HG03175 (cell line): Measurements from ENCODE around the gene KCNQ5.

Experiments used
- ATAC-seq: cut with Tn5 transposase; IDR thresholded peaks from one replicate; pipeline ENCODE4 v1.9.1; 2021; ENCODE audit warnings: mild to moderate bottlenecking, moderate library complexity; ENCODE audit not compliant: unreplicated experiment

Gene KCNQ5

DNA sequence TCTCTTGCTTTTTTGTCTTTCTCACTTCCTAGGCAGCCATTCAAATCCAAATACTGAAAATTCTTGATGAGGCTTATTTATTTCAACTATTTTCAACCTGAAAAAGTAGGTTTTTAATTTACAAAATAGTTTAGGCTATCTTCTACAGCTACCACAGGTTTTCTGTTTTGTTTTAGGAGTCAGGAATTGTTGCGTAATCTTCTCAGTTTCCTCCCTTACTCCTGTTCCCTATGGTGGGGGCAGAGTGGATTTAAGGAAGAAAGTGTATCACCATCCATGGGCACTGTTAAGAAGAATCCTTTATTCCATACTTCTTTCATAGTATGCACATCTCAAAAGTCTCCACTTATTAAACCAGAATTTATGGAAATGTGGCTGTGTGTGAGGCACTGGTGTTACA lies 421.0 kb downstream of the KCNQ5 start:
- no peak for ATAC-seq

- ATAC-seq = no peak
Measured at GRCh38 chr6:73043446-73043845, 421.6 kb downstream of the KCNQ5 start.

DNA sequence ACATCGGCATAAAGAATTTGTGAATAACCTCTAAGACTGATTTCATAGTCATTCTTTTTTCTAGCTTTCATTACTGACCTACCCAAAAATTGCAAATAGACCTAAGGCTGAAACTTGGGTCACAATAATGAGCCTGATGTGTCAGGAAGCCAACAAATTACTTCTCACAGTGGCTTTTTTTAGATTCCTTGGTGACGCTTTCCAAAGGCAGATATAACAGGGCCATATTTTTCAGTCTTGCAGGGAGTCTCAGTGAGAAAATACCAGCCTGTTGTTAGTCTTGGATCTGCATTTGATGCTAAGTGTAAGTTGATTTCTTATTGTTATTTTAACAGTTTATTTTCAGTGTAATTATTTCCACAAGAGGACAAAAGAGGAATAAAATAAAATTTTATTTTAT lies 423.7 kb downstream of the KCNQ5 start:
- ATAC-seq = no peak

DNA sequence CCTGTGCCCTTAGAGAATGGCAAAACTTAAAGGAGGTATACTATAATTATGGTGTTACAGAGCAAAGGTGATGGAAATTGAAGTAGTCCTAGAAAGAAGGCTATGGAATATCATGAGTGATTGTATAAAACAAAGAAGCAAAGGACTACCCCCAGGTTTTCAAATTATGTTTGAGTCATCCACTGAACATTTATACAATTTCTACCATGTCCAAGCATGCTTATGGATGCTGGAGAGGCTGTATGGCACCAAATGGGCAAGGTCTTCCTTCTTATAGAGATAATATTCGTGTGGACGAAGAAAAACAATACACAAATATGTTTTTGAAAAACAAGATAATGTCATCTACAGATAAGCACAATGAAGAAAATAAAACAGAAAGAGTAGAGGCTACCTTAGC lies 425.9 kb downstream of the KCNQ5 start:
- ATAC-seq = no peak

- ATAC-seq = no peak
Measured at GRCh38 chr6:73049971-73050594, 428.2 kb downstream of the KCNQ5 start.

DNA sequence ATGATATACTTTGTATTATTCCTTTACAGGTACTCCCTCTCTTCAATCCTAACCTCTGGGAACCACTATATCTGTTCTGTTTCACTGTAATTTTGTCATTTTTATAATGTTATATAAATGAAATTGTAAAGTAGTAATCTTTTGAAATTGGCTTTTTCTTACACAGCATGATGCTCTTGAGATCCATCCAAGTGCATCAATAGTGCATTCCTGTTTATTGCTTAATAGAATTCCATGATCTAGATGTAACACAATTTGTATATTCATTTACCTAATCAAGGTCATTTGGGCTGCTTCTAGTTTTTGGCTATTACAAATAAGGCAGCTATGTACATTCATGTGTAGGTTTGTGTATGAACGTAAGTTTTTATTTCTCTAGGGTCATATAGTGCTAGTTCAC lies 428.8 kb downstream of the KCNQ5 start:
- ATAC-seq = no peak

GRCh38 chr6:73051147-73051546 lies 429.3 kb downstream of the KCNQ5 start:
- ATAC-seq = no peak

DNA sequence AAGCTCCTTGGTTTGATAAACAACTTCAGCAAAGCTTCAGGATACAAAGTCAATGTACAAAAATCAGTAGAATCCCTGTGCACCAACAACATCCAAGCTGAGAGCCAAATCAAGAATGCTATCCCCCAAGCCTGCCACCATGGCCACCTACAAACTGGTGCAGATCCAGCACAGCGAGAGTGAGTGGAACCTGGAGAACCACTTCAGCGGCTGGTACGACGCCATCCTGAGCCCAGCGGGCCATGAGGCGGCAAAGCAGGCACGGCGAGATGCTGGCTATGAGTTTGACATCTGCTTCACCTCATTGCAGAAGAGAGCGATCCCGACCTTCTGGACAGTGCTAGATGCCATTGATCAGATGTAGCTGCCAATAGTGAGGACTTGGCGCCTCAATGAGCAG lies 433.1 kb downstream of the KCNQ5 start:
- ATAC-seq = no peak

DNA sequence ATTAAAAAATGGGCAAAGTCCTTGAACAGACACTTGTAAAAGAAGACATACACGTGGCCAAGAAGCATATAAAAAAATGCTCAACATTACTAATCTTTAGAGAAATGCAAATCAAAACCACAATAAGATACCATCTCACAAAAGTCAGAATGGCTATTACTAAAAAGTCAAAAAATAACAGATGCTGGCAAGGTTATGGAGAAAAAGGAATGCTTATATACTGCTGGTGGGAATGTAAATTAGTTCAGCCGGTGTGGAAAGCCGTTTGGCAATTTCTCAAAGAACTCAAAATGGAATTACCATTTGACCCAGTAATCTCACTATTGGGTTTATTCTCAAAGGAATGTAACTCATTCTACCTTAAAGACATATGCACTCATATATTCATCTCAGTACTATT lies 436.9 kb downstream of the KCNQ5 start:
- no peak for ATAC-seq

DNA sequence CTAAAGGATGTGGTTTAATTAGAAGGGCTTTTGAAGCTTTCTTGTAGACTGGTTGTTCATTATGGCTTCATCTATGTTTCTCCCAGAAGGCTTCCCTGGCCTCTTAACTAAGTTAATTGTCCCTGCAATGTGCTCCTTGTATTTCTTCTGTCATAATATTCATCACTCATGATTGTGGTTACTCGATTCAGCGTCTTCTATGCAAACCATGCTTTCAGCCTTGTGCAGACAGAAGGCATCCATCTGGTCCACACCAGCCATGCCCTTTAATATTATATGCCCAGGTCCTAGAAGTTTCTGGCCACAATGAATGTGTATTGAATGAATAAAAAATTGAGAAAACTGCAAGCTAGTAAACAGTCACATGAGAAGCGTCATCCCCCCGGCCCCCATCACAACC lies 440.3 kb downstream of the KCNQ5 start:
- ATAC-seq = no peak

DNA sequence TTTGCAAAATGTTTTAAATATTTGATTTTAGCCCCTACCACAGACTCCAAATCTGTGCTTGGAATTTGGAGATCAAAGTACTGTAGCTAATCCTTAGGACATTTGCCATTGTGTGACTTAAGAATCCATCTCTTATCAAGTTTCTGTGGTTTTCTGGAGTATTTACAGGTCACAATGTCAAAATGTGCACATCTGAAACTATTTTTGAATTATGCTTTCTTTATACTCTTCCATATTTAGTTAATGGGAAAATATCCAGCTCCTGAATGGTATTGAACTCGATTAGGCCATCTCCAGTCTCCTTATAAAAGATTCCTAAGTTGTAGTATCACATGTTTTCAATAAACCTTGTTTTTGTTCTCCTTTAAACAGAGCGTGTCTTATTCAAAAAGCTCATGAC lies 441.0 kb downstream of the KCNQ5 start:
- no peak for ATAC-seq

DNA sequence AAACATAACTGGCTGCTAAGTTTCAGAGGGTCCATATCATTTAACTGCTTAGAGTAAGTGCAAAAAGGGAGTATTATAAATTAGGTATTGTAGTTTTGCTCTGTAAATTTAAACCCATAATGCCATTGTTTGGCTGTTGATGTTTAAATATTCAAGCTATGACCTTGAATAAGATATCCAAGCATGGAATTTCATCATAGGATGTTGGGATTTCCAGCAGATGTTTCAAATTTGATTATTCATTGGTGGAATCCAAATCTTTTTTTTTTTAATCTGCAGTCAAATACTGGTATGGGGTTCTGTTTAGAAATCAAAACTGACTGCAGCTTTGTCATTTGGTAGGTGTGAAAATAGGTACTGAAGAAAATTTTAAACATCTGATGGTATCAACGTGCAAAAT lies 442.4 kb downstream of the KCNQ5 start:
- no peak for ATAC-seq

- ATAC-seq = no peak
Measured at GRCh38 chr6:73073238-73073637, 451.4 kb downstream of the KCNQ5 start.

DNA sequence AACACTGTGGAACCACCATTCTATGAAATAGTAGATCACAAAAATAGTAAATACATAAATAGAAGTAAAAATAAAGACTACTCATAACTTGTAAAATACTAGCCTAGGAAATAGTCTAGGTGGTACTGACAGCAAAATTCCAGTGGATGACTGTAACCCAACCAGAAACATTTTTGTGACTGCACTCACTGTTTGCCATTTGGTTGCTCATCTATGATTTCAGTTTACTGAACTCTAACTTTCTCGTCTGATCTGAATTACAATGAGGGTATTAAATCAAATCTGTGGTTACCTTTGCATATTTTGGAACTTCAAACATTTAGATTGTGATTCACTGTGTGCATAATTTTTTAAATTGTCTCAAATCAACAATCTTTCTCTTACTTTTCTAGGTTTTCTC lies 452.3 kb downstream of the KCNQ5 start:
- ATAC-seq = no peak

DNA sequence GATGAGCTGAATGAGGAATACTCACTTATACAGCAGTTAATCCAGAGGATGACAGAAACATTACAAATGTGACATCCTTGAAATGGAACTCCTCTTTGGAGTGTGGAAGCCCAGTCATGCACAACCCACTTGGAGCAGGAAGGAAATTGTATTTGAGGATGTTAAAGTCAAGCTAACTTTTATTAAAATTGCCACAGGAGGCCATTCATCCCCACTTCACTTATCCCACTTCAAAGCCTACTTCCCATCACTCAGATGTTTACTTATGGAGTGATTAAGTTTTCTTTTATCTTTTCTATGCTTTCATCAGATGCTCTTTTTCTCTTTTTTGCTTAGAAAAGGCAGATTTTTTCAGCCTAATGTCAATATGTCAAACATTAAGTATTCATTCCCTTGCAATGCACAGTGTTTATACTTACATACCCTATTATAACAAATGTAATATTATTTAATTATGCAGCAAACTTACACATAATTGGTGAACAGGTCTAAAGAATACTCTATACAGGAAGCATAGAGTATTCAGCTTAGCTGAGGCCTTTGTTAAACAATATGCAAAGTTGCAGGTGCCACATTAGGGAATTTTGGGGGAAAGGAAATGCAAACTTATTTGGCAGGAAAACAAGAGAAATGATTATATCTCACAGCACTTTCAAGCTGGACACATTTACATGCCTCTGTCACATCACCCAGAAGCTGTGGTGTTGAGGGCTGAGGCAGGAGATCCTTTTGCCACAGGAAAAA lies 454.5 kb downstream of the KCNQ5 start:
- ATAC-seq = no peak

GRCh38 chr6:73078333-73078862 lies 456.5 kb downstream of the KCNQ5 start:
- ATAC-seq = no peak

DNA sequence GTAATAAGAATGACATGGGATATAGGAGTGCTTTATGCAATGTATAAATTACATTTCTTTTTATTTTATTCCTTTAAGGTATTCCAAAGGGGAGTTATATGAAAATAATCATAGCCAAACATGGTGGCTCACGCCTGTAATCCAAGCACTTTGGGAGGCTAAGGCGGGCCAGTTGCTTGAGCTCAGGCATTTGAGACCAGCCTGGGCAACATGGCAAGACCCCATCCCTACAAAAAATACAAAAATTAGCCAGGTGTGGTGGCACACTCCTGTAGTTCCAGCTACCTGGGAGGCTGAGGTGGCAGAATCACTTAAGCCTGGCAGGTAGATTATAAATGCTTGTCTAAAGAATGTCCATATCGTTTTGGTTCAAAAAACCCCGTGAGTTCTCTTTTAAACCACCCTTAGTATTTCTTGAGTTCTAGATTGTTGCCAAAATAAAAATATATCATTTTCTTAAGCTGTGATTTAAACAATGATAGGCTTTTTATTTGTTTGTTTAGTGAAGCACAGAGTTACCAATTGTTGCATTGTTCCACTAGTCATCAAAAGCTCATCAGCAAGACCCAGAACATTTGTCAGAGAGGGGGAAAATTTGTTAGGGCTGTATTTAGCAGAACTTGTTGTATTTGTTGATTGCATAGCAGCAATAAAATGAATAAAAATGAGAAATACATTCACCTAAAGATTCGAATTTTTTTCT lies 457.2 kb downstream of the KCNQ5 start:
- ATAC-seq = no peak

- ATAC-seq = no peak
Measured at GRCh38 chr6:73079611-73079955, 457.7 kb downstream of the KCNQ5 start.

DNA sequence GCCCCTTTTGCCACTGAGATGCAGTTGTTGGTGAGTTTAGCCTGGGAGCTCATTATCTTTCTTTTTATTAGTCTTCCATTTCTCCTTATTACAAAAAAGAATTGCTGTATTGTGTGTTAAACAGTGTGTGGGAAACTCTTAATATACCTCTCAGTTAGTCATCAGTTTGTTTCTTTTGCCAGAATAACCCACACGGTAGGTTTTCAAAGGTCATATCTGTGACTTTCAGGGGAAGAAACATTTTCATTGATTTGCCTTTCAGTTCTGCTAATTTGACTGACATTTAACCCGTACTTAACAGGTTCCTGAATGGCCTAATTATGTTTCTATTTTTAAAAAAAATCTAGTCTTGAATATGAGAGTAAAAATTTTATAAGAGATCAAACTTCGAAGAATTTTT lies 458.1 kb downstream of the KCNQ5 start:
- ATAC-seq = peak; percentile 58

- ATAC-seq = no peak
Measured at GRCh38 chr6:73081955-73082354, 460.1 kb downstream of the KCNQ5 start.

DNA sequence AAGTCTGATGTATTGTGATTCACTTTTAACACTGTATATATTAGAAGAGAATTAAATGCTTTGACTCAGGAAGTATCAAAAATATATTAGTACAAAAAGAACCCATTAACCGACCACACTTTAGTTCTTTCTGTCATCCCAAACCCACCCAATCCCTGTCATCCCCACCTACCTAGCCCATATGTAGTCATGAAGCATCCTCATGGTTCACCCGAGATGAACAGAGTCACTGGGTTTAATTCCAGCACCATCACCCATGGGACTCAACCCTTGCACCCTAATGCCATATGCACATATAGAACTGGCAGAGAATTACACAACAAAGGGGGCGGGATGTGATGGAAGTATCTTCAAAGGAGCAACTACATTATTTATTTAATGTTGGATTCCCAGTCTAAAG lies 462.0 kb downstream of the KCNQ5 start:
- no peak for ATAC-seq

DNA sequence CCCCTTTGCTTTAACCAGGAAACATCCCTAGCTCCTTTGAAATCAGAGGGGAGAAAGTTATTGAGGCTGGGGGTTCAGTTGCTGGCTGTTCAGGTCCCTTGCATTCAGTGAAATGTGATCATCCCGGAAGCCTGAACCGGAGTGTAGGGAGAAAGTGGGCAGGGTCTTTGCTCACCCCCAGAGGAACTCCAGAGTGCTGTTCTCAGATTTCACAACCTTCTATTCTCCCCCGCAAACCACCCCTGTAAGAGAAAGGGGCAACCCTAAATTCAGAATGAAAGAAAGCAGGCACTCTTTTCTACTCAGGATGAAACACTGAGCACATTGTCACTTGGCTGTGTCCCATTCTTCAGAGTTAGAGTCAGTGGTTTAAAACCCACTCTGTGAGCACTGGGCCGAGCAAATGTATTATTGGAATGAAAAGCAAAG lies 463.6 kb downstream of the KCNQ5 start:
- ATAC-seq = no peak
